HG03457 (cell line): ENCODE data around the gene CCDC14.
"Not testable (repeated sequence)": the region's sequence is repeated elsewhere in the genome, so short reads cannot be mapped to it uniquely, and the experiment has no call there.

Experiments
- ATAC-seq: cut with Tn5 transposase; IDR thresholded peaks from one replicate; pipeline ENCODE4 v1.9.1; 2021; ENCODE audit warnings: moderate number of reproducible peaks; ENCODE audit not compliant: unreplicated experiment

Gene CCDC14

DNA sequence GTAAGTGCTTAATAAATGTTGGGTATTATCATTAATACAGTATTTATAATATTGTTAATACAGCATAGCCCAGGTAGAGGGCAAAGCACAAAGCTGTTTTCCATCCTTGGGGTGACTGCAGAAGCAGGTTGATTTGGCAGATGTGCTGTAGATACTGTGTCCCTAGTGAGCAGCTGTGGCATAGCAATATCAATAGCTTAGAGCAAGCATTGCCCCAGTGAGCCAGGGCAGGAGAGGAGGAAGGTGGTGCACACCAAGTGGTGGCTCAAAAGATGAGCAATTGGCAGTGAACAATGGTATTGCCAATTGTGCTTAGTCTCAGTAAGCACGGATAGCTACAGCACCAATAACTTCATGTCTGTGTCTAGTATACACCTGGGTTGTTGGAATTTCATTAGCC is 5.8 kb upstream of the CCDC14 start:
- ATAC-seq: not testable (repeated sequence)

- ATAC-seq: not testable (repeated sequence)
Measured at GRCh38 chr3:123964793-123965192, 3.8 kb upstream of the CCDC14 start.

DNA sequence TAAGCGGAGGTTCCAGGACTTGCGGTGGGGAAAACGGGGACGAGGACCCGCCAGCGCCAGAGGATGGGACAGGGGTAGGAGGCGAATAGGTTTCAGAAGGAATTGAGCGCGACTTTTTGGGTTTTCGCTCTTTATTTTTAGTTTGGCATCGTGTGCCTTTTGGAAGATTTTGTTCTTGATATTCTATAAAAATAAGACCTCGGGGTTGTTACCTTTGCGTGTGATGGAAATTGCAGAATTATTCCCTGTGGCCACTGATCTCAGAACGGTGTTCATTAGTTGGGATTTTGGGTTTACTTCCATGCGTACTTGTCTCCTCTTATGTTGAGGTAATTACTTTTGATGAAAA is 453 bp upstream of the CCDC14 start:
- ATAC-seq: no peak

DNA sequence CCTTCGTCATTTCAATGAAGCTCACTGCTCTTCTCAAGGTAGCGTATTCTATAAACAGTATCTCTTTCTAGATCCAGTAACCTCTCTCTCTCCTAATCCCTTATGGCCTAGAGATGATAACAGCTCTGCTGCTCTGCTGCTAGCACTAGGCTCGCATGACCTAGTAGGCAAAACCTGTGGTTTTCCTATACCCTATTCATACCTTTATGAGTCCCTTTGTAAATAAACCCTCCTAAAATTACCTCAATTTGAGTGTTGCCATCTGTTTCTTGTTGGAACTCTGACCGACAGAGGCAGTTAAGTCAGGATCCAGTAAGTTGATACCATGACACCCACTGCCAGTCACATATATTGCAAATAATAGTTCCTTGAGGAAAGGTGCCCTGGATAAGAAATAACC is 7.3 kb downstream of the CCDC14 start:
- no peak for ATAC-seq

- ATAC-seq: no peak
Measured at GRCh38 chr3:123952844-123953520, 8.0 kb downstream of the CCDC14 start.

DNA sequence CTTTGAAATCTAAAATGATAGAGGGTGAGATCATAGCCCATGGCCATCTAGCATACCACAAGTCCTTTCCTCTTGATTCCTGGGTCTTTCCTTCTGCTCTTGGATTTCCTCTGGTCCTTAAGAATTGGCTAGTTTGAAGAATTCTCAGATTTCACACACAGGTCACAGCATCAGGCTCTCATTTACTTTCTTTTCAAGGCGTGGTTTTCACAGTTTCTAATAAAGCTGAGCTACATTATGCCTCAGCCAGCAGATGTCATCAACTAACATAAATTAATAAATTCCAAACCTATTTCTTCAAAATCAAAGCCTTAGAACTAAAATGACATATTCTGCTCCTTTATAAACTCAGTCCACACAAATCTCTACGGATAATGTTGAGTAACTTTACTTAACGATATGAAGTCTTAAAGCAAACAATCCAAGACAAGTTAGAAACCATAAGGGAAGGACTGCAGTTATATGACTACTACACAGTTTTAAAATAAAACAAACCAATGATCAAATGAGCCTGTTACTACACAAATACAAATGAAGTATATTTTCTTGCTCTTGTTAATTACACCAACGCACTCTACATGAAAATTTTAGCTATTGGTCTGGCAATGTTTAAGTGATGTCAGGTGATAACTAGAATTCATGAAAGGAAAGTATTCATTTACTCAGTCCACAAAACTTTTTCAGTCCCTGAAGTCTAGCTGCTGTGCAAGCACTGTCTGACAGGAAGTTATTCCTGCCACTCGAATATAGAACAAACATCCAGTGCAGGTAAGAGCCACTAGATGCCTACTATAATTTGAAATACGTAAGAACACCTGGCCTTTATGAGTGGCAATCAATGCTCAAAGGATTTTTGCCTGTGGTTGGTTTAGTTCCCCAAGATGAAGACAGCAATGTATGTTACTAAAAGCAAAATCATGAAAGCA is 9.2 kb downstream of the CCDC14 start:
- ATAC-seq: no peak

DNA sequence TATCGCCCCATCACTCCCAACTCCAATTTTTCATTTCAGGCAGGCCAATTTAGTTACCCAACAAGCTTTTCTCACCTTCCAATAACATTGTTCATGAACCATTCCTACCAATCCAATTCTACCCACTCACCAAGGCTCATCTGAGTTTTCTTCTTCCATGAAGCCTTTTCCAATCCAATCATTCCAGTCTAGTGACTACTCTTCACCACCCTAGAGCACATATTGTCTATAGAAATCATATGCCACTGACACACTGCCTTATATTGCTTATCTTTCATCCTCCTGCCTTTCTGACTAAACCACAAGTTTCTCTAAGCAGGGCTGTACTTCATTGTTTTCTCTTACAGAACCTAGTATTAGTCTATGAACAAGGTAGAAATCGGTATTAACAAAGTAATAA is 11.4 kb downstream of the CCDC14 start:
- no peak for ATAC-seq

- no peak for ATAC-seq
Measured at GRCh38 chr3:123948449-123948848, 12.6 kb downstream of the CCDC14 start.

- no peak for ATAC-seq
Measured at GRCh38 chr3:123947482-123947881, 13.5 kb downstream of the CCDC14 start.

GRCh38 chr3:123941542-123941941 is 19.5 kb downstream of the CCDC14 start:
- no peak for ATAC-seq

DNA sequence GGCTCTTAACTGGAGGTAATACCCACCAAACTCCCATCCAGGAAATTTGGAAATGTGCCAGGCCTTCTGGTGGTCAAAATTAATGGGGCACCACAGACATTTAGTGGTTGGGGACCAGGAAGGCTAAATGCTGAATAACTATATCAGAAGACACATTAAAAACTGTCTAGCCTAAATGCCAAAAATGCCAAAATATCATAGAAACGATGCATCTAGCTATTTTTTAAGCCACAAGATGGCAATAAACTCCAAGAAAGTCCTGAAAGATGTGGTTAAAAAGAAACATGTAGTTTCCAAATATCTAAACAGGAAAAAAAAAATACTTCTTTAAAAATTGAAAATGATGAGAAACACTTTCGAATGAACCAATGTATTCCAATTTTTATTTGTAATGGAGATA is 19.9 kb downstream of the CCDC14 start:
- ATAC-seq: no peak

DNA sequence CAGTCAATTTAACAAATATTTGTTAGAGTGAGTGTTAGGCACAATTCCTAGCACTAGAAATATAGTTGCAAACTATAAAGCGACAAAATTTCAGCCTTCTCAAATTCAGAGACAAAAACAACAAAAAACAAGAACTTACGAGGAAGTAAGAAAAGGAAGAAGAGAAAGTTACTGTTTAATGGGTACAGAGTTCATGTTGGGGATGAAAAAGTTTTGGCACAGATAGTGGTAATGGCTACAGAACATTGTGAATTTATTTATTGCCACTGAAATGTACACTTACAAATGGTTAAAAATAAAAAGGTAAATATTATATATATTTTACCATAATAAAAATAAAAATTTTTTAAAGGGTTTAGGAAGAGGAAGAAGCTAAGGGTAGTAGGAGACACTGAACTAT is 21.3 kb downstream of the CCDC14 start:
- ATAC-seq: no peak

GRCh38 chr3:123936400-123936799 is 24.6 kb downstream of the CCDC14 start:
- no peak for ATAC-seq

DNA sequence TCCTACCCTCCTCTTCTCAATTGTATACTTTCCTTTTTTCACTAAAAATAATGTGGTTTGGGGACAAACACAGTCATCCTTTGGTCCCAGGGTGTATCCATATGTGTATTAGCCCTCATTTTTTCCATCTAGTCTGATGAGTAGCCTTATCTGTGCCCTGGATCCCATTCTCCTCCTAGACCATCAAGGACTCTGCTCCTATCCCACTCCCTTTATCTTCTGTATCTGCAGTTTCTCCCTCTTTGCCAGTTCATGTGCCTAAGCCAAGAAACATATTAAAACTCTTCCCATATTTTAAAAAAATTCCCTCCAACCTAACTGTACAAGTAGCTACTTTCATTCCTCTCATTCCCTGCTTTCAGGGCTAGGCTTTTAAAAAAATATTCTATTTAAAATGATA is 25.2 kb downstream of the CCDC14 start:
- ATAC-seq: no peak

GRCh38 chr3:123934250-123934649 is 26.8 kb downstream of the CCDC14 start:
- ATAC-seq: no peak

- no peak for ATAC-seq
Measured at GRCh38 chr3:123930445-123930844, 30.6 kb downstream of the CCDC14 start.

DNA sequence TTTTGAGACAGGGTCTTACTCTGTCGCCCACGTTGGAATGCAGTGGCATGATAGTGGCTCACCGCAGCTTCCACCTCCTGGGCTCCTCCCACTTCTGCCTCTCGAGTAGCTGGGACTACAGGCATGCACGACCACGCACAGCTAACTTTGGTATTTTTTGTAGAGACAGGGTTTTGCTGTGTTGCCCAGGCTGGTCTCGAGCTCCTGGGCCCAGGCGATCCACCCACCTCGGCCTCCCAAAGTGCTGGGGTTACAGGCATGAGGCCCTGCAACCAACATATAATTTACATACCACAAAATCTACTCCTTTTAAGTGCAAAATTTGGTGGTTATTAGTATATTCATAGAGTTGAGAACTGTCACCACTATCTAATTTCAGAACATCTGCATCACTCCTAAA is 31.7 kb downstream of the CCDC14 start:
- ATAC-seq: no peak

DNA sequence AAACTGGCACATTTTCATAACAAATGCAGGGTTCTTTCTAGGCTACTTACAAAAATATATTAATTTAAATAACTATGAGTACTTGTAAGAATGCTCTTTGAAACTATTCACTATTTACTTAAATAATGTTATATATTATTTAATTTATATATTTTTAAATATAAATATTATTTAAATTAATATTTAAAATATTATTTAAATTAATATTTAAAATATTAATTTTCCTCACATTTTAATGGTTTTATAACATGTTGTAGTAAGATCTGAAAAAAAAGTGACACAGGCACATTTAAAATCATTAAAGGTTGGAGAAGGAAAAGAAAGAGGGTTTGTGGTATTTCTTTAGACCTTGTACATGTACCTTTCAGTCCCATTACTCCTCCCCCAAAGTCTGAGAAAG is 34.6 kb downstream of the CCDC14 start:
- ATAC-seq: no peak

- ATAC-seq: no peak
Measured at GRCh38 chr3:123920868-123921267, 40.2 kb downstream of the CCDC14 start.

DNA sequence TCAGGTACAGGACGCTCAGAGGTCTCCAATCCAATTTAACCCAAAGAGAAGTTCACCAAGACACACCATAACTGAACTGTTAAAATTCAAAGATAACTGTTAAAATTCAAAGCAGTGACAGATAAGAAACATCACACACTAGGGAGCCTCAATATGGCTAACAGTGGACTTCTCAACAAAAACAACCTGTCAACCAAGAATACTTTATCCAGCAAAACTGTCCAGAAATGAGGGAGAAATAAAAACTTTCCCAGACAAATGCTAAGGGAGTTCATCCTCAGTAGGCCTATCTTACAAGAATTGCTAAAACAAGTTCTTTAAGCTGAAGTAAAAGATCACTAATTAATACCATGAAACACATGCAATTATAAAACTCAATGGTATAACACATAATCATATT is 40.6 kb downstream of the CCDC14 start:
- ATAC-seq: no peak

DNA sequence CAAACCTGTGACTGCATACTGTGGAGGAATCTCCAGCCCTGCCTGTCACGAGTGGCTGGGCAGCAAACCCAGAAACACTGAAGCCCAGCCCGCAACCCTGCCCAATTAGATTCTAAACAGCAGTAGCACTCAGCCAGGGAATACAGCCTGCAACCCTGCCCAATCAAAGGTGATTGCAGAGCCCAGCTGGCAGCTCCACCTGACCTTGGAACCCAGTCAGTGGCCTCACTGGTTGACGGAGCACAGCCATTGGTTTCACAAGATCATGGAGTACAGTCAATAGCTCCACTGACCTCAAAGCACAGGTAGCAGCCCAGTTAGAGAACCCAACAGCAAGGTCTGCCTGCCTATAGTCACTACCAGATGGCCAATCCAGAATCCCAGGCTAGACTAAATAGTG is 41.7 kb downstream of the CCDC14 start:
- no peak for ATAC-seq

DNA sequence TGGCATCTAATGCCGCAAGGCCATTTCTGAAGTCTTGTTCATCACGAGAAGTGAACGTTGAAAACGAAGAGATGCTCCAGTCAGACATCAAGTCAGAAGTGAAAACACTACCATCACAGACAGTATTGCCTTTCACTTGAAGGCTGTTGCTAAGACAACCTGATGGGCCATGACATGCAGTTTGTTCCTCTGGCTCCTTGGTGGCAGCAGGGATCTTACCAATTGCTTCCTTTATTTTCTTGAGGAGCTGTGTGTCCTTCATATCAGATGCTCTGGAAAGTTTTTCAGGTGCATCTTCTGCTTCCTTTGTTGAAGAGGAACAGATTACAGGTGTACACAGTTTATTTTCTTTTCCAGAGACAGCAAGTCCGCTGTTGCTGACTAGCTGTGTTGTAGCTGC is 46.2 kb downstream of the CCDC14 start:
- ATAC-seq: no peak
